ENCODE results near the gene NECTIN2. TPM values are rescaled to one million over a fixed set of nuclear protein-coding genes. Genes with fewer than 3 reads are reported as not detected.
"Not testable (repeated sequence)": the region's sequence is repeated elsewhere in the genome, so short reads cannot be mapped to it uniquely, and the experiment has no call there.

NECTIN2 gene
- total RNA-seq, 2 experiments from 2014 or later: 0.36 to 0.65 TPM

GRCh38 chr19:44878120-44878865, 32.2 kb downstream of the NECTIN2 start:
- Mint-ChIP-seq H3K9me3 (no peaks in the 10 kb centered on the region), H3K4me3 (no peak overlapping the region), H3K27me3 (no peaks in the 10 kb centered on the region), H3K36me3 (ENCODE audit: low read depth) (no peaks in the 10 kb centered on the region), H3K27ac (no peak overlapping the region), H3K4me1 (ENCODE audit: low read depth) (peaks cover 10% of the 10 kb centered on the region)
- ChIA-PET CTCF (no interaction called here), POLR2A (interaction anchor here (1.4 kb wide), 1 partner anchor 12 kb away, joined by 3 read pairs; no protein-coding TSS in a partner anchor)
- ATAC-seq (no peak), DNase-seq (no peak)
- intact Hi-C loops (cut with micrococcal nuclease): no loop called here
- TF ChIP-seq CTCF (IDR thresholded peaks at IDR 0.05): no peak

- Mint-ChIP-seq H3K4me3 (no peak overlapping the region), H3K4me1 (ENCODE audit: low read depth) (peaks cover 10% of the 10 kb centered on the region), H3K27me3 (no peaks in the 10 kb centered on the region), H3K9me3 (no peaks in the 10 kb centered on the region), H3K36me3 (ENCODE audit: low read depth) (no peaks in the 10 kb centered on the region), H3K27ac (no peak overlapping the region)
- ChIA-PET CTCF (no interaction called here), POLR2A (interaction anchor here (1.4 kb wide), 1 partner anchor 11 kb away, joined by 3 read pairs; no protein-coding TSS in a partner anchor)
- TF ChIP-seq CTCF (IDR thresholded peaks at IDR 0.05): no peak
- DNase-seq (no peak), ATAC-seq (no peak)
- intact Hi-C loops (cut with micrococcal nuclease): no loop called here
These were observed 33.4 kb downstream of the NECTIN2 start for GRCh38 chr19:44879309-44880065.

- no peaks in the 10 kb centered on the region for H3K36me3 Mint-ChIP-seq (ENCODE audit: low read depth)
- no peak for TF ChIP-seq CTCF (IDR thresholded peaks at IDR 0.05)
- ATAC-seq (no peak), DNase-seq (no peak)
- POLR2A ChIA-PET: no interaction called here
- H3K9me3 Mint-ChIP-seq: no peaks in the 10 kb centered on the region
- no peak overlapping the region for H3K27ac Mint-ChIP-seq
- no peak overlapping the region for H3K4me3 Mint-ChIP-seq
- CTCF ChIA-PET: interaction anchor here (1.2 kb wide), 1 partner anchor 158 kb away, joined by 3 read pairs; no protein-coding TSS in a partner anchor
- H3K4me1 Mint-ChIP-seq (ENCODE audit: low read depth): peaks cover 4% of the 10 kb centered on the region
- intact Hi-C loops (cut with micrococcal nuclease): no loop called here
- no peaks in the 10 kb centered on the region for H3K27me3 Mint-ChIP-seq
These were observed 36.0 kb downstream of the NECTIN2 start for GRCh38 chr19:44882063-44882462.

- H3K9me3 Mint-ChIP-seq; H3K4me1 Mint-ChIP-seq (ENCODE audit: low read depth); DNase-seq; intact Hi-C loops (cut with micrococcal nuclease); H3K27me3 Mint-ChIP-seq; H3K36me3 Mint-ChIP-seq (ENCODE audit: low read depth); POLR2A ChIA-PET; ATAC-seq; H3K4me3 Mint-ChIP-seq; H3K27ac Mint-ChIP-seq: not testable (repeated sequence)
- CTCF ChIA-PET: interaction anchor here (1.2 kb wide), 1 partner anchor 158 kb away, joined by 3 read pairs; no protein-coding TSS in a partner anchor
These were observed 36.7 kb downstream of the NECTIN2 start for GRCh38 chr19:44882619-44883397.

GRCh38 chr19:44883922-44884321, 37.8 kb downstream of the NECTIN2 start:
- ATAC-seq (no peak), DNase-seq (no peak)
- Mint-ChIP-seq H3K27ac (no peak overlapping the region), H3K36me3 (ENCODE audit: low read depth) (no peaks in the 10 kb centered on the region), H3K27me3 (no peaks in the 10 kb centered on the region), H3K4me1 (ENCODE audit: low read depth) (peaks cover under 1% of the 10 kb centered on the region), H3K9me3 (no peaks in the 10 kb centered on the region), H3K4me3 (no peak overlapping the region)
- POLR2A ChIA-PET: no interaction called here
- no peak for TF ChIP-seq CTCF (IDR thresholded peaks at IDR 0.05)
- intact Hi-C loops (cut with micrococcal nuclease): no loop called here
- CTCF ChIA-PET: interaction anchor here (0.9 kb wide), 2 partner anchors 20 to 160 kb away, joined by 3 to 4 read pairs; no protein-coding TSS in a partner anchor
